Measurements from ENCODE around the gene CATSPER3. TPM values are rescaled to one million over a fixed set of nuclear protein-coding genes. Genes with fewer than 3 reads are reported as not detected.

The CATSPER3 gene
- polyA plus RNA-seq, 1 donor (not counting 4 experiments of a cell fraction or from before 2014, with no cell fraction given): 0.31 TPM

DNA sequence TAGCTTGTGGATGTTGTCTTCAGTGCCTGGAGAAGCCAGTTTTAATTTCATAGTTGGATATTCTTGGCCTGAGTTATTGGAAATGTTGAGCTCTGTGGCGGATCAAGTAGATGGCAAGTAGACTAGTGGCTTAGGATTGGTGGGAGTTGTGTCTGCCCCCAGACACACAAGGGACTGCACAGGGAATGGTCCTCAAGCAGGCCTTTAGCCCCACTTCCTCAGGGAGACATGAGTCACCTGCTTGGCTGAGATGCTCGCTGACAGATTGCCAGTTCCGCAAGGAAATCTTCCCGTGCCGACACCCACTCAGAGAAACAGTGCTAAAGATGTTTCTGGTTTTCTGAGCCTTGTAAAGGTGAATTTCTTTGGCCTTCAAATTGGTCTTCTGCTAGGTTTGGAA, 18.8 kb upstream of the CATSPER3 start:
- Histone ChIP-seq H3K27me3 (ENCODE audit: control insufficient read depth, extremely low read depth, insufficient read depth, low read length) (no peaks in the 10 kb centered on the region), H2AFZ (ENCODE audit: control insufficient read depth, low read length) (no peak overlapping the region), H4K20me1 (ENCODE audit: control insufficient read depth, extremely low read depth, insufficient read depth, low read length) (no peaks in the 10 kb centered on the region), H3K9ac (ENCODE audit: control insufficient read depth, extremely low read depth, insufficient read depth, low read length) (no peak overlapping the region), H3K4me3 (ENCODE audit: control insufficient read depth in 2 of 3, extremely low read depth in 1 of 3, insufficient read depth in 2 of 3, low read depth in 1 of 3, low read length in 3 of 3) (no peak overlapping the region), H3K79me2 (ENCODE audit: control insufficient read depth, insufficient read depth, low read length) (no peaks in the 10 kb centered on the region), H3K9me1 (ENCODE audit: control insufficient read depth, extremely low read depth, insufficient read depth, low read length) (no peaks in the 10 kb centered on the region), H3K4me2 (ENCODE audit: control insufficient read depth, extremely low read depth, insufficient read depth, low read depth, low read length) (no peak overlapping the region), H3K27ac (ENCODE audit: control insufficient read depth, insufficient read depth, low read length) (no peak overlapping the region), H3K36me3 (ENCODE audit: control insufficient read depth in 2 of 2, extremely low read depth in 1 of 2, insufficient read depth in 2 of 2, low read length in 2 of 2) (no peaks in the 10 kb centered on the region), H3K9me3 (ENCODE audit: control insufficient read depth, low read depth, low read length) (no peaks in the 10 kb centered on the region), H3K4me1 (ENCODE audit: control insufficient read depth, extremely low read depth, insufficient read depth, low read length) (peaks cover 4% of the 10 kb centered on the region)
- TF ChIP-seq, protein P1, sequence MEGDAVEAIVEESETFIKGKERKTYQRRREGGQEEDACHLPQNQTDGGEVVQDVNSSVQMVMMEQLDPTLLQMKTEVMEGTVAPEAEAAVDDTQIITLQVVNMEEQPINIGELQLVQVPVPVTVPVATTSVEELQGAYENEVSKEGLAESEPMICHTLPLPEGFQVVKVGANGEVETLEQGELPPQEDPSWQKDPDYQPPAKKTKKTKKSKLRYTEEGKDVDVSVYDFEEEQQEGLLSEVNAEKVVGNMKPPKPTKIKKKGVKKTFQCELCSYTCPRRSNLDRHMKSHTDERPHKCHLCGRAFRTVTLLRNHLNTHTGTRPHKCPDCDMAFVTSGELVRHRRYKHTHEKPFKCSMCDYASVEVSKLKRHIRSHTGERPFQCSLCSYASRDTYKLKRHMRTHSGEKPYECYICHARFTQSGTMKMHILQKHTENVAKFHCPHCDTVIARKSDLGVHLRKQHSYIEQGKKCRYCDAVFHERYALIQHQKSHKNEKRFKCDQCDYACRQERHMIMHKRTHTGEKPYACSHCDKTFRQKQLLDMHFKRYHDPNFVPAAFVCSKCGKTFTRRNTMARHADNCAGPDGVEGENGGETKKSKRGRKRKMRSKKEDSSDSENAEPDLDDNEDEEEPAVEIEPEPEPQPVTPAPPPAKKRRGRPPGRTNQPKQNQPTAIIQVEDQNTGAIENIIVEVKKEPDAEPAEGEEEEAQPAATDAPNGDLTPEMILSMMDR (optimal IDR thresholded peaks at IDR 0.05 in 1 of 3, IDR thresholded peaks at IDR 0.05 in 1 of 3, conservative IDR thresholded peaks at IDR 0.05 in 1 of 3; ENCODE audit: extremely low read depth in 1 of 3, insufficient read depth in 2 of 3, low read length in 3 of 3): no peak
- no peak for TF ChIP-seq EZH2 (IDR thresholded peaks at IDR 0.05; ENCODE audit: low read length)
- DNase-seq (ENCODE audit: low read depth, low spot score) (no peak), FAIRE-seq (peak; percentile 86)
- dilution Hi-C loops (cut with MboI; ENCODE audit: extremely low pct_ligation_motif_present, low sequenced_read_pairs): no loop called here

- H3K4me2 ChIP-seq (ENCODE audit: control insufficient read depth, extremely low read depth, insufficient read depth, low read depth, low read length): no peak overlapping the region
- no peaks in the 10 kb centered on the region for H3K36me3 ChIP-seq (ENCODE audit: control insufficient read depth in 2 of 2, extremely low read depth in 1 of 2, insufficient read depth in 2 of 2, low read length in 2 of 2)
- no peaks in the 10 kb centered on the region for H3K27me3 ChIP-seq (ENCODE audit: control insufficient read depth, extremely low read depth, insufficient read depth, low read length)
- no peaks in the 10 kb centered on the region for H3K9me3 ChIP-seq (ENCODE audit: control insufficient read depth, low read depth, low read length)
- H3K27ac ChIP-seq (ENCODE audit: control insufficient read depth, insufficient read depth, low read length): no peak overlapping the region
- dilution Hi-C loops (cut with MboI; ENCODE audit: extremely low pct_ligation_motif_present, low sequenced_read_pairs): no loop called here
- H4K20me1 ChIP-seq (ENCODE audit: control insufficient read depth, extremely low read depth, insufficient read depth, low read length): no peaks in the 10 kb centered on the region
- H3K9ac ChIP-seq (ENCODE audit: control insufficient read depth, extremely low read depth, insufficient read depth, low read length): no peak overlapping the region
- no peaks in the 10 kb centered on the region for H3K79me2 ChIP-seq (ENCODE audit: control insufficient read depth, insufficient read depth, low read length)
- H2AFZ ChIP-seq (ENCODE audit: control insufficient read depth, low read length): no peak overlapping the region
- peaks cover 4% of the 10 kb centered on the region for H3K4me1 ChIP-seq (ENCODE audit: control insufficient read depth, extremely low read depth, insufficient read depth, low read length)
- TF ChIP-seq, protein P1 (optimal IDR thresholded peaks at IDR 0.05 in 1 of 3, IDR thresholded peaks at IDR 0.05 in 1 of 3, conservative IDR thresholded peaks at IDR 0.05 in 1 of 3; ENCODE audit: extremely low read depth in 1 of 3, insufficient read depth in 2 of 3, low read length in 3 of 3): no peak
- no peak for TF ChIP-seq EZH2 (IDR thresholded peaks at IDR 0.05; ENCODE audit: low read length)
- FAIRE-seq (peak; percentile 5), DNase-seq (ENCODE audit: low read depth, low spot score) (no peak)
- H3K4me3 ChIP-seq (ENCODE audit: control insufficient read depth in 2 of 3, extremely low read depth in 1 of 3, insufficient read depth in 2 of 3, low read depth in 1 of 3, low read length in 3 of 3): no peak overlapping the region
- no peaks in the 10 kb centered on the region for H3K9me1 ChIP-seq (ENCODE audit: control insufficient read depth, extremely low read depth, insufficient read depth, low read length)
Observed at GRCh38 chr5:134949316-134949715, 18.4 kb upstream of the CATSPER3 start.
